IMR-90 (cell line): Measurements from ENCODE around the gene TTC29. TPM values are rescaled to one million over a fixed set of nuclear protein-coding genes. Genes with fewer than 3 reads are reported as not detected.

Experiments used
- ATAC-seq: fragments of 200-7000 bp; cut with Tn5 transposase; 2 replicates; pipeline ENCODE4 v1.9.1; 2020; ENCODE audit warnings: low read depth, mild to moderate bottlenecking, moderate library complexity
- BruUV-seq: library from RNA; stranded (reverse); fragments of 400-500 nt; replicated peaks from 2 replicates; lab custom pipeline; 2021; lab: Mats Ljungman, UMichigan
- CTCF ChIA-PET: fragments of 300-600 bp; formaldehyde crosslinking; extraction: SDS; loops from one replicate; lab custom pipeline; 2021; ENCODE audit warnings: antibody characterized with exemption; lab: Yijun Ruan, JAX
- POLR2A ChIA-PET: fragments of 300-600 bp; sonication (Branson Sonifier 250); formaldehyde crosslinking; loops from one replicate; lab custom pipeline; 2022; ENCODE audit warnings: antibody characterized with exemption; ENCODE audit not compliant: unreplicated experiment; lab: Charles Lee
- DNase-seq: peaks from one replicate; pipeline ENCODE4 v3.0.0; 2013
- H2AFZ ChIP-seq: replicated peaks from 2 replicates; pipeline ENCODE3; 2013; ENCODE audit warnings: low read length, mild to moderate bottlenecking; ENCODE audit not compliant: poor library complexity
- H2AK5ac ChIP-seq: 2 replicates; pipeline ENCODE4 v1.6.1; 2013; ENCODE audit warnings: low read depth, low read length, inconsistent platforms
- H2AK9ac ChIP-seq: replicated peaks from 2 replicates; pipeline ENCODE3; 2013; ENCODE audit warnings: mild to moderate bottlenecking, low read depth, low read length, moderate library complexity; ENCODE audit not compliant: poor library complexity
- H2BK120ac ChIP-seq: 2 replicates; pipeline ENCODE4 v1.6.1; 2013; ENCODE audit warnings: low read depth, low read length, inconsistent platforms
- H2BK15ac ChIP-seq: 3 replicates; pipeline ENCODE4 v1.6.1; 2013; ENCODE audit warnings: low read depth, low read length, inconsistent platforms
- H2BK20ac ChIP-seq: 2 replicates; pipeline ENCODE4 v1.6.1; 2013; ENCODE audit warnings: low read depth, mild to moderate bottlenecking, inconsistent platforms, low read length, moderate library complexity
- H2BK5ac ChIP-seq: 2 replicates; pipeline ENCODE4 v1.6.1; 2013; ENCODE audit warnings: mild to moderate bottlenecking, low read depth, low read length, inconsistent platforms; ENCODE audit not compliant: poor library complexity, severe bottlenecking
- H3K14ac ChIP-seq: replicated peaks from 2 replicates; pipeline ENCODE4 v1.6.1; 2013; ENCODE audit warnings: low read depth, low read length, inconsistent platforms
- H3K18ac ChIP-seq: 2 replicates; pipeline ENCODE4 v1.6.1; 2013; ENCODE audit warnings: low read depth, low read length, control low read depth
- H3K23ac ChIP-seq: 2 replicates; pipeline ENCODE4 v1.6.1; 2013; ENCODE audit warnings: low read depth, low read length, inconsistent platforms
- H3K27ac ChIP-seq: 2 replicates; pipeline ENCODE4 v1.5.1; 2013; ENCODE audit warnings: mild to moderate bottlenecking, control low read depth, low read length; ENCODE audit not compliant: insufficient read depth
- H3K27me3 ChIP-seq: 2 replicates; pipeline ENCODE4 v1.6.1; 2013; ENCODE audit warnings: low read length; ENCODE audit not compliant: control insufficient read depth, insufficient read depth
- H3K36me3 ChIP-seq: 2 replicates; pipeline ENCODE4 v1.6.1; 2013; ENCODE audit warnings: low read length, mixed read lengths; ENCODE audit not compliant: control insufficient read depth, insufficient read depth
- H3K4ac ChIP-seq: 2 replicates; pipeline ENCODE4 v1.6.1; 2013; ENCODE audit warnings: low read depth, low read length, inconsistent platforms
- H3K4me1 ChIP-seq: 2 replicates; pipeline ENCODE4 v1.6.1; 2013; ENCODE audit warnings: low read length, mixed read lengths; ENCODE audit not compliant: control insufficient read depth, insufficient read depth
- H3K4me2 ChIP-seq: 2 replicates; pipeline ENCODE4 v1.6.1; 2013; ENCODE audit warnings: low read depth, mild to moderate bottlenecking, control low read depth, low read length, moderate library complexity
- H3K4me3 ChIP-seq: 2 replicates; pipeline ENCODE4 v1.5.1; 2013; ENCODE audit warnings: low read depth, mild to moderate bottlenecking, control low read depth, low read length, moderate library complexity; ENCODE audit not compliant: insufficient read depth
- H3K56ac ChIP-seq: 2 replicates; pipeline ENCODE4 v1.6.1; 2013; ENCODE audit warnings: low read length, inconsistent platforms; ENCODE audit not compliant: insufficient read depth; ENCODE audit errors: extremely low read depth
- H3K79me1 ChIP-seq, 2 experiments: 2 replicates each; pipeline ENCODE4 v1.6.1; 2013; ENCODE audit warnings: low read length in 2 of 2, inconsistent platforms in 1 of 2, low read depth in 1 of 2
- H3K9ac ChIP-seq: 2 replicates; pipeline ENCODE4 v1.6.1; 2013; ENCODE audit warnings: low read depth, low read length, control low read depth
- H3K9me1 ChIP-seq: 2 replicates; pipeline ENCODE4 v1.6.1; 2013; ENCODE audit warnings: low read length, inconsistent platforms; ENCODE audit not compliant: insufficient read depth
- H3K9me3 ChIP-seq: 2 replicates; pipeline ENCODE4 v1.6.1; 2013; ENCODE audit warnings: low read length; ENCODE audit not compliant: control insufficient read depth, insufficient read depth
- H4K20me1 ChIP-seq: 2 replicates; pipeline ENCODE4 v1.6.1; 2013; ENCODE audit warnings: low read length, inconsistent platforms; ENCODE audit not compliant: insufficient read depth
- H4K5ac ChIP-seq: 2 replicates; pipeline ENCODE4 v1.6.1; 2013; ENCODE audit warnings: mild to moderate bottlenecking, low read depth, low read length, control low read depth
- H4K8ac ChIP-seq, 2 experiments: 2 replicates each; pipeline ENCODE4 v1.6.1; 2013; ENCODE audit warnings: low read depth in 2 of 2, low read length in 2 of 2, control low read depth in 1 of 2, inconsistent platforms in 1 of 2
- H4K91ac ChIP-seq: 2 replicates; pipeline ENCODE4 v1.6.1; 2013; ENCODE audit warnings: low read depth, low read length, inconsistent platforms; ENCODE audit not compliant: insufficient read depth
- CHD1 ChIP-seq: IDR thresholded peaks from 2 replicates; pipeline ENCODE4 v1.6.1; 2012; ENCODE audit warnings: low read depth, low read length, improper control_type of control experiment
- CTCF ChIP-seq: conservative IDR thresholded peaks from 2 replicates; pipeline ENCODE4 v1.5.1; 2012; ENCODE audit warnings: mild to moderate bottlenecking, low read depth, low read length, improper control_type of control experiment
- FOS ChIP-seq: fragments of 150-350 bp; IDR thresholded peaks from 2 replicates; pipeline ENCODE4 v1.6.1; 2016; ENCODE audit warnings: low read depth, low read length
- MAFK ChIP-seq: IDR thresholded peaks from 2 replicates; pipeline ENCODE4 v1.6.1; 2012; ENCODE audit warnings: low read depth, low read length, improper control_type of control experiment
- MXI1 ChIP-seq: IDR thresholded peaks from 2 replicates; pipeline ENCODE4 v1.6.1; 2012; ENCODE audit warnings: low read depth, mild to moderate bottlenecking, low read length, moderate library complexity, borderline replicate concordance
- NFE2L2 ChIP-seq: fragments of 150-350 bp; IDR thresholded peaks from 2 replicates; pipeline ENCODE4 v1.6.1; 2016; ENCODE audit warnings: low read depth, mild to moderate bottlenecking, low read length
- POLR2A ChIP-seq: IDR thresholded peaks from 2 replicates; pipeline ENCODE4 v1.6.1; 2012; ENCODE audit warnings: mild to moderate bottlenecking, low read depth, low read length
- SMC3 ChIP-seq: fragments of 150-350 bp; IDR thresholded peaks from 2 replicates; pipeline ENCODE4 v1.6.1; 2016; ENCODE audit warnings: low read depth, mild to moderate bottlenecking, antibody characterized with exemption, low read length, moderate library complexity
- dilution Hi-C: fragments of 300-500 bp; cut with HindIII; formaldehyde crosslinking; loops from one replicate; pipeline ENCODE4 v1.14.3; 2018; ENCODE audit warnings: low sequenced_read_pairs; ENCODE audit not compliant: unreplicated experiment
- in situ Hi-C: fragments of 300-500 bp; cut with MboI; formaldehyde crosslinking; loops from 3 replicates; pipeline ENCODE4 v1.14.3; 2019; ENCODE audit warnings: low sequenced_read_pairs, inconsistent platforms, mixed read lengths
- intact Hi-C: fragments of 100-400 bp; cut with micrococcal nuclease; formaldehyde crosslinking; loops from 2 replicates; pipeline ENCODE4 v1.10.0; 2022
- polyA plus RNA-seq, 3 experiments: library from polyadenylated mRNA; depleted of rRNA; stranded (reverse); fragments of >200 nt; gene quantifications; 2 replicates each; pipeline ENCODE4 v1.2.3, GENCODE V29; 2012; ENCODE audit warnings: low replicate concordance in 1 of 3
- total RNA-seq: library from RNA; depleted of rRNA; stranded (reverse); fragments of >200 nt; gene quantifications from 2 replicates; pipeline ENCODE4 v1.2.3, GENCODE V29; 2012
- TF ChIP-seq, protein P1 (sequence below): fragments of 150-350 bp; IDR thresholded peaks from 2 replicates; pipeline ENCODE4 v1.6.1; 2016; ENCODE audit warnings: low read depth, mild to moderate bottlenecking, low read length, moderate library complexity, borderline replicate concordance
- TF ChIP-seq, protein P2 (sequence below): fragments of 150-350 bp; IDR thresholded peaks from 2 replicates; pipeline ENCODE4 v1.6.1; 2017; ENCODE audit warnings: mild to moderate bottlenecking, antibody characterized with exemption, low read length, low read depth

TTC29 gene
- total and polyA plus RNA-seq, 2 of the 4 experiments (the other 2 are of a cell fraction): not detected

GRCh38 chr4:146793727-146794126 lies 151.9 kb downstream of the TTC29 start:
- Histone ChIP-seq H3K27ac (no peak overlapping the region), H4K5ac (no peak overlapping the region), H3K4ac (no peak overlapping the region), H3K18ac (no peak overlapping the region), H2BK15ac (no peak overlapping the region), H2AFZ (no peak overlapping the region), H2BK20ac (no peak overlapping the region), H3K4me2 (no peak overlapping the region), H2AK5ac (no peak overlapping the region), H4K8ac (no peak overlapping the region), H3K4me3 (no peak overlapping the region), H3K79me1 (no peaks in the 10 kb centered on the region), H3K4me1 (no peaks in the 10 kb centered on the region), H4K91ac (no peak overlapping the region), H3K9me3 (no peaks in the 10 kb centered on the region), H3K23ac (no peak overlapping the region), H3K9me1 (no peaks in the 10 kb centered on the region), H2BK5ac (no peak overlapping the region), H3K27me3 (no peaks in the 10 kb centered on the region), H3K36me3 (no peaks in the 10 kb centered on the region), H3K14ac (no peak overlapping the region), H3K56ac (no peak overlapping the region), H4K20me1 (no peaks in the 10 kb centered on the region), H3K9ac (no peak overlapping the region), H2AK9ac (no peak overlapping the region), H2BK120ac (no peak overlapping the region)
- in situ Hi-C loops: no loop called here
- DNase-seq (no peak), ATAC-seq (no peak)
- POLR2A ChIA-PET: interaction anchor here (1.0 kb wide), 1 partner anchor 24 kb away, joined by 3 read pairs; no protein-coding TSS in a partner anchor
- CTCF ChIA-PET: no interaction called here
- no TSS peak for BruUV-seq
- intact Hi-C loops: no loop called here
- dilution Hi-C loops: no loop called here
- TF ChIP-seq NFE2L2 (no peak), MAFK (no peak), POLR2A (no peak), SMC3 (no peak), CHD1 (no peak), CTCF (no peak), MXI1 (no peak), FOS (no peak)
- TF ChIP-seq, protein P1, sequence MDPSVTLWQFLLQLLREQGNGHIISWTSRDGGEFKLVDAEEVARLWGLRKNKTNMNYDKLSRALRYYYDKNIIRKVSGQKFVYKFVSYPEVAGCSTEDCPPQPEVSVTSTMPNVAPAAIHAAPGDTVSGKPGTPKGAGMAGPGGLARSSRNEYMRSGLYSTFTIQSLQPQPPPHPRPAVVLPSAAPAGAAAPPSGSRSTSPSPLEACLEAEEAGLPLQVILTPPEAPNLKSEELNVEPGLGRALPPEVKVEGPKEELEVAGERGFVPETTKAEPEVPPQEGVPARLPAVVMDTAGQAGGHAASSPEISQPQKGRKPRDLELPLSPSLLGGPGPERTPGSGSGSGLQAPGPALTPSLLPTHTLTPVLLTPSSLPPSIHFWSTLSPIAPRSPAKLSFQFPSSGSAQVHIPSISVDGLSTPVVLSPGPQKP: no peak
- TF ChIP-seq, protein P2, sequence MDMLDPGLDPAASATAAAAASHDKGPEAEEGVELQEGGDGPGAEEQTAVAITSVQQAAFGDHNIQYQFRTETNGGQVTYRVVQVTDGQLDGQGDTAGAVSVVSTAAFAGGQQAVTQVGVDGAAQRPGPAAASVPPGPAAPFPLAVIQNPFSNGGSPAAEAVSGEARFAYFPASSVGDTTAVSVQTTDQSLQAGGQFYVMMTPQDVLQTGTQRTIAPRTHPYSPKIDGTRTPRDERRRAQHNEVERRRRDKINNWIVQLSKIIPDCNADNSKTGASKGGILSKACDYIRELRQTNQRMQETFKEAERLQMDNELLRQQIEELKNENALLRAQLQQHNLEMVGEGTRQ: no peak
